Adrenal gland (tissue), 12 donors: ENCODE data around the gene C3orf20. TPM values are rescaled to one million over a fixed set of nuclear protein-coding genes. Genes with fewer than 3 reads are reported as not detected.
A peak's percentile ranks its signal among the peaks of the same experiment; 100 is the strongest.

Source experiments
- DNase-seq, 7 donors: peaks; one replicate each; pipeline ENCODE4 v3.0.0-alpha.2; 2019 to 2020
- H3K27ac ChIP-seq, 5 donors: fragments of 200-600 bp; sonication (generic) in 4 of 5; 1 replicate in 3 of 5; 2 replicates in 2 of 5; pipeline versions ENCODE4 v1.5.1 to v1.8.0; 2016 to 2020; ENCODE audit warnings: mild to moderate bottlenecking in 1 of 5
- H3K27me3 ChIP-seq: fragments of 200-600 bp; 2 replicates; pipeline ENCODE4 v1.8.0; 2021
- H3K36me3 ChIP-seq, 2 donors: fragments of 200-600 bp; replicated peaks in 1 of 2; 1 replicate in 1 of 2; 2 replicates in 1 of 2; pipeline versions ENCODE4 v1.5.1 to v1.8.0; 2018 to 2022
- H3K4me1 ChIP-seq, 2 donors: fragments of 200-600 bp; replicated peaks in 1 of 2; 1 replicate in 1 of 2; 2 replicates in 1 of 2; pipeline versions ENCODE4 v1.5.1 to v1.8.0; 2018 to 2021
- H3K4me3 ChIP-seq, 4 donors: fragments of 200-600 bp; sonication (generic) in 3 of 4; one replicate each; pipeline ENCODE4 v1.5.1; 2016 to 2018
- H3K9me3 ChIP-seq, 3 donors: fragments of 200-600 bp; sonication (generic) in 1 of 3; replicated peaks in 1 of 3; 1 replicate in 2 of 3; 2 replicates in 1 of 3; pipeline versions ENCODE4 v1.5.1 to v1.8.0; 2016 to 2021
- CTCF ChIP-seq, 6 experiments: fragments of 450-650 bp in 4 of 6; fragments of 200-600 bp in 2 of 6; sonication (generic) in 1 of 6; IDR thresholded peaks; 1 replicate in 5 of 6; 2 replicates in 1 of 6; pipeline versions ENCODE4 v1.5.1 to v1.8.0; 2016 to 2021; ENCODE audit warnings: antibody characterized with exemption in 6 of 6, mild to moderate bottlenecking in 2 of 6, moderate library complexity in 1 of 6
- POLR2A ChIP-seq, 2 donors: fragments of 450-650 bp; IDR thresholded peaks; one replicate each; pipeline ENCODE4 v1.6.1; 2017; ENCODE audit warnings: antibody characterized with exemption in 2 of 2, mild to moderate bottlenecking in 2 of 2, moderate library complexity in 1 of 2
- WGBS, 4 donors: extraction: QIAGEN DNeasy Blood & Tissue Kit in 2 of 4; methylation state at CpG; one replicate each; pipeline versions ENCODE4 v1.1.5 to v1.1.7; 2013 to 2017; 5-methylcytosine and 5-hydroxymethylcytosine counted together
- intact Hi-C, 2 donors: fragments of 100-400 bp; cut with DNase I; formaldehyde crosslinking; loops; one replicate each; pipeline versions ENCODE4 v1.14.1 to v1.15.0; 2022 to 2023
- polyA plus RNA-seq, 3 donors: library from polyadenylated mRNA; stranded (reverse); fragments of 200-250 nt in 2 of 3; fragments of 350-450 nt in 1 of 3; fragmentation: Illumina TruSeq in 1 of 3; extraction: RNeasy Lipid Tissue Mini Kit (QIAGEN cat#74804) in 1 of 3; gene quantifications; one replicate each; pipeline ENCODE4 v1.2.3, GENCODE V29; 2013 to 2014
- total RNA-seq, 9 donors: library from RNA; depleted of rRNA in 4 of 9; stranded (reverse); fragments of >200 nt in 4 of 9; fragments of 120-200 nt in 1 of 9; fragmentation: NEBNext Ultra II Directional in 1 of 9; extraction: Animal tissue kit (Norgen Biotek cat#: 25700) in 1 of 9; gene quantifications; one replicate each; pipeline versions ENCODE4 v1.1.0 to v1.2.4, GENCODE V29; 2013 to 2023
- donor health status: healthy with polysubstance abuse.
- donor health status: Bipolar disorder and iron deficiency.
- donor health status: DM: yes; HTN: yes; CAD: no.
- donor health status: DM: no; HTN: no; CAD: no.
- donor health status: DM: no; HTN: no; CAD: no.
- donor health status: DM: yes; HTN: yes; CAD: no.

Gene C3orf20
- total and polyA plus RNA-seq, 12 donors: 0.07 to 0.39 TPM; not detected in 10

GRCh38 chr3:14802381-14802731 lies 127.4 kb downstream of the C3orf20 start:
- Histone ChIP-seq H3K27ac (no peak overlapping the region), H3K36me3 (no peaks in the 10 kb centered on the region), H3K4me3 (no peak overlapping the region), H3K27me3 (no peaks in the 10 kb centered on the region), H3K4me1 (no peaks in the 10 kb centered on the region), H3K9me3 (no peaks in the 10 kb centered on the region)
- intact Hi-C loops: no loop called here
- WGBS, 4 donors: 60 to 76% (median 69%) methylated on average over 1 to 7 of the region's 7 CpGs
- TF ChIP-seq CTCF (IDR thresholded peaks at IDR 0.05) (no peak), POLR2A (IDR thresholded peaks at IDR 0.05) (no peak)
- DNase-seq: no peak

- TF ChIP-seq CTCF (IDR thresholded peaks at IDR 0.05) (peak in 1 of 6 experiments; percentile 4), POLR2A (IDR thresholded peaks at IDR 0.05) (no peak)
- no peak for DNase-seq
- no peaks in the 10 kb centered on the region for H3K36me3 ChIP-seq
- H3K4me1 ChIP-seq: no peaks in the 10 kb centered on the region
- H3K27me3 ChIP-seq: no peaks in the 10 kb centered on the region
- H3K4me3 ChIP-seq: no peak overlapping the region
- WGBS, 4 donors: 59 to 77% (median 63%) methylated on average over 10 to 13 of the region's 13 CpGs
- peak overlapping the region in 1 of 5 donors; percentile 75 for H3K27ac ChIP-seq
- intact Hi-C loops: no loop called here
- H3K9me3 ChIP-seq: no peaks in the 10 kb centered on the region
Observed at GRCh38 chr3:14803101-14803980, 128.4 kb downstream of the C3orf20 start.

GRCh38 chr3:14803981-14804834 lies 129.3 kb downstream of the C3orf20 start:
- intact Hi-C loops: no loop called here
- Histone ChIP-seq H3K36me3 (no peaks in the 10 kb centered on the region), H3K4me3 (no peak overlapping the region), H3K27me3 (no peaks in the 10 kb centered on the region), H3K4me1 (no peaks in the 10 kb centered on the region), H3K9me3 (no peaks in the 10 kb centered on the region), H3K27ac (peak overlapping the region in 1 of 5 donors; percentile 75)
- DNase-seq: peak in 3 of 7 donors; percentile 29 to 48 (median 31)
- TF ChIP-seq POLR2A (IDR thresholded peaks at IDR 0.05) (no peak), CTCF (IDR thresholded peaks at IDR 0.05) (no peak)
- 52 to 62% (median 58%) methylated on average over 11 to 12 of the region's 12 CpGs for WGBS, 4 donors
